ENCODE data around the gene CEBPG.
A peak's percentile ranks its signal among the peaks of the same experiment; 100 is the strongest.

Gene CEBPG

GRCh38 chr19:33426621-33427361 is 53.3 kb downstream of the CEBPG start:
- no peak for DNase-seq

DNA sequence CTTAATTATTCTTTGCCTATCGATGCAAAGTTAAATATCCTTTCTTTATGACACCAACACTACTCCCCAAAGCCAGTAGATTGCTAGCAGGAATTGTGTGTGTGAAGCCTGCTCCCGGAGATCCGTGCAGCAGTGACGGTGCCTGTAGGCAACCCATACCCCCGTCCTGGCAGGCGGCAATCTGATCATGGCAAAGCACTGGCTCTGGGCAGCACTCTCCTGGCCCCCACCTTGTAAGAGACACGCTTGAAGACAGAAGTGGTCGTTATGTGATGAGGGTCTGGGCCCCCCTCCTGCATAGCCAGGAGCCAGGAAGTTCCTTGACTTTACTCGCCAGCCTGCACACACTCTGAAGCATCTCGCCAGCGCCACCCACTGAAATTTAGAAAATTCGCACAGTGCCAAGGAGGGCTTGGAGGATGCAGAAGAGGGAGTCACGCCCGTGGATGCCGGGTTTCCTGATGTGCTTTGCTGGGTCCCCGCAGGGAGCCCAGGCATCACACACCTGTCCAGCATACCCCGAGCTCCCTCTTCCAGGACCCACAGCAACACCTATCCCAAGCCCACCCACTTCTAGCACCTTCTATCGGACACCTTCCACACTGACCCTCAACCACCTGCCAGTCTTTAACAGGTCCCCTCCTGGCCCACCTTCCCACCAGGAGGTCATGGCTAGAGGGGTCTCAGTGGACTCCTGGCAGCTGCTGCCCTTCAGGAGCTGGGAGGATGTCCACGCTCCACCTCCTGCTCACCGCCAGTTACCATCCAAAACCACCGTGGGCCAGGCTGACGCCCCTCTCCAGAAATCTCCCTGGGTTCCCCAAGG is 54.5 kb downstream of the CEBPG start:
- no peak for DNase-seq

- DNase-seq: no peak
Observed at GRCh38 chr19:33428627-33429125, 55.2 kb downstream of the CEBPG start.

GRCh38 chr19:33429891-33430673 is 56.6 kb downstream of the CEBPG start:
- DNase-seq: peak; percentile 62

- peak; percentile 87 for DNase-seq
Observed at GRCh38 chr19:33430674-33431277, 57.3 kb downstream of the CEBPG start.

DNA sequence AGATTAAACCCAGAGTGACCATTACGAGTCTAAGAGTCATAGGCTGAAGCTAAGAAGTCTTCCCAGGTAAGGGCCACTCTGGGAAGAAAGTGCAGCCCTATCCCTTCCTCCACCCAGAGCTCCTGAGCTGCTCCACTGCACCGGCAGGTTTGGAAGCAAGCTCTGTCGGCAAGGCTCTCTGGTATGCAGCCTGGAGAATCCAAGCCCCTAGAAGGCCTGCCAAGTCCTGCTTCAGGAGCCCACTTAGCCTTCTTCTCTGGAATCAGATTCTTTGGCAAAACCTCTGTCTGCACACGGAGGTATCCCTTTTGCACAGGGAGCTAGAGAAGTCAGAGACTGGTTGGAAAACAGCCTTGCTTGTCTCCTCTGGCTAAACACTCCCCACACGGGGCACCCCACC is 58.5 kb downstream of the CEBPG start:
- DNase-seq: no peak

Data from DMS53 (cell line).